ENCODE measurements around the gene TENM3.

Gene TENM3

GRCh38 chr4:182309877-182310276 is 66.7 kb downstream of the TENM3 start:
- DNase-seq, result no peak
- in situ Hi-C loops (cut with MboI; ENCODE audit: low pct_unique_long_range_greater_than_20kb, low sequenced_read_pairs), result no loop called here

- DNase-seq, result no peak
- in situ Hi-C loops (cut with MboI; ENCODE audit: low pct_unique_long_range_greater_than_20kb, low sequenced_read_pairs), result no loop called here
Observed at GRCh38 chr4:182310316-182310715, 67.1 kb downstream of the TENM3 start.

- in situ Hi-C loops (cut with MboI; ENCODE audit: low pct_unique_long_range_greater_than_20kb, low sequenced_read_pairs), result no loop called here
- no peak for DNase-seq
Observed at GRCh38 chr4:182310962-182311361, 67.8 kb downstream of the TENM3 start.

- in situ Hi-C loops (cut with MboI; ENCODE audit: low pct_unique_long_range_greater_than_20kb, low sequenced_read_pairs), result no loop called here
- DNase-seq, result no peak
Observed at GRCh38 chr4:182314537-182314936, 71.3 kb downstream of the TENM3 start.

GRCh38 chr4:182318256-182318655 is 75.1 kb downstream of the TENM3 start:
- in situ Hi-C loops (cut with MboI; ENCODE audit: low pct_unique_long_range_greater_than_20kb, low sequenced_read_pairs), result no loop called here
- DNase-seq, result no peak

- in situ Hi-C loops (cut with MboI; ENCODE audit: low pct_unique_long_range_greater_than_20kb, low sequenced_read_pairs), result no loop called here
- DNase-seq, result no peak
Observed at GRCh38 chr4:182320092-182320491, 76.9 kb downstream of the TENM3 start.

- in situ Hi-C loops (cut with MboI; ENCODE audit: low pct_unique_long_range_greater_than_20kb, low sequenced_read_pairs), result no loop called here
- no peak for DNase-seq
Observed at GRCh38 chr4:182320580-182320979, 77.4 kb downstream of the TENM3 start.

- in situ Hi-C loops (cut with MboI; ENCODE audit: low pct_unique_long_range_greater_than_20kb, low sequenced_read_pairs), result no loop called here
- no peak for DNase-seq
Observed at GRCh38 chr4:182324282-182324681, 81.1 kb downstream of the TENM3 start.

- DNase-seq, result no peak
- in situ Hi-C loops (cut with MboI; ENCODE audit: low pct_unique_long_range_greater_than_20kb, low sequenced_read_pairs), result no loop called here
Observed at GRCh38 chr4:182325397-182325796, 82.2 kb downstream of the TENM3 start.

GRCh38 chr4:182325848-182326255 is 82.7 kb downstream of the TENM3 start:
- in situ Hi-C loops (cut with MboI; ENCODE audit: low pct_unique_long_range_greater_than_20kb, low sequenced_read_pairs), result no loop called here
- DNase-seq, result no peak

GRCh38 chr4:182328505-182328904 is 85.3 kb downstream of the TENM3 start:
- DNase-seq, result no peak
- in situ Hi-C loops (cut with MboI; ENCODE audit: low pct_unique_long_range_greater_than_20kb, low sequenced_read_pairs), result no loop called here

GRCh38 chr4:182337366-182337765 is 94.2 kb downstream of the TENM3 start:
- in situ Hi-C loops (cut with MboI; ENCODE audit: low pct_unique_long_range_greater_than_20kb, low sequenced_read_pairs), result no loop called here
- no peak for DNase-seq

GRCh38 chr4:182338063-182338462 is 94.9 kb downstream of the TENM3 start:
- no peak for DNase-seq
- in situ Hi-C loops (cut with MboI; ENCODE audit: low pct_unique_long_range_greater_than_20kb, low sequenced_read_pairs), result no loop called here

- no peak for DNase-seq
- in situ Hi-C loops (cut with MboI; ENCODE audit: low pct_unique_long_range_greater_than_20kb, low sequenced_read_pairs), result no loop called here
Observed at GRCh38 chr4:182338746-182339145, 95.5 kb downstream of the TENM3 start.

- in situ Hi-C loops (cut with MboI; ENCODE audit: low pct_unique_long_range_greater_than_20kb, low sequenced_read_pairs), result no loop called here
- DNase-seq, result no peak
Observed at GRCh38 chr4:182339221-182339641, 96.0 kb downstream of the TENM3 start.

GRCh38 chr4:182343453-182343852 is 100.3 kb downstream of the TENM3 start:
- in situ Hi-C loops (cut with MboI; ENCODE audit: low pct_unique_long_range_greater_than_20kb, low sequenced_read_pairs), result no loop called here
- DNase-seq, result no peak

- in situ Hi-C loops (cut with MboI; ENCODE audit: low pct_unique_long_range_greater_than_20kb, low sequenced_read_pairs), result no loop called here
- no peak for DNase-seq
Observed at GRCh38 chr4:182344968-182345367, 101.8 kb downstream of the TENM3 start.

- no peak for DNase-seq
- in situ Hi-C loops (cut with MboI; ENCODE audit: low pct_unique_long_range_greater_than_20kb, low sequenced_read_pairs), result no loop called here
Observed at GRCh38 chr4:182346250-182346649, 103.0 kb downstream of the TENM3 start.

- in situ Hi-C loops (cut with MboI; ENCODE audit: low pct_unique_long_range_greater_than_20kb, low sequenced_read_pairs), result no loop called here
Observed at GRCh38 chr4:182346675-182347375, 103.6 kb downstream of the TENM3 start.

GRCh38 chr4:182348779-182349326 is 105.7 kb downstream of the TENM3 start:
- no peak for DNase-seq
- in situ Hi-C loops (cut with MboI; ENCODE audit: low pct_unique_long_range_greater_than_20kb, low sequenced_read_pairs), result no loop called here

More at GRCh38 chr4:182346675-182347375, 103.6 kb downstream of the TENM3 start:
- no peak for DNase-seq

- DNase-seq, result no peak
- in situ Hi-C loops (cut with MboI; ENCODE audit: low pct_unique_long_range_greater_than_20kb, low sequenced_read_pairs), result no loop called here
Observed at GRCh38 chr4:182350041-182350440, 106.8 kb downstream of the TENM3 start.

All from KBM-7 (cell line).